GM21576 (cell line): ENCODE data around the gene RNU1-3.
"Not testable (repeated sequence)": the region's sequence is repeated elsewhere in the genome, so short reads cannot be mapped to it uniquely, and the experiment has no call there.

Experiments used
- ATAC-seq: cut with Tn5 transposase; IDR thresholded peaks from one replicate; pipeline ENCODE4 v1.9.1; 2021; ENCODE audit warnings: mild to moderate bottlenecking, moderate library complexity; ENCODE audit not compliant: unreplicated experiment

RNU1-3 gene

GRCh38 chr1:16639091-16640031 is 27.4 kb downstream of the RNU1-3 start:
- not testable (repeated sequence) for ATAC-seq

- ATAC-seq, result not testable (repeated sequence)
These were observed 28.6 kb downstream of the RNU1-3 start for GRCh38 chr1:16637941-16638778.

GRCh38 chr1:16636551-16637195 is 30.1 kb downstream of the RNU1-3 start:
- ATAC-seq, result not testable (repeated sequence)

- not testable (repeated sequence) for ATAC-seq
These were observed 30.8 kb downstream of the RNU1-3 start for GRCh38 chr1:16635959-16636358.

- not testable (repeated sequence) for ATAC-seq
These were observed 33.0 kb downstream of the RNU1-3 start for GRCh38 chr1:16633540-16634282.

GRCh38 chr1:16632044-16632850 is 34.5 kb downstream of the RNU1-3 start:
- ATAC-seq, result not testable (repeated sequence)

- no peak for ATAC-seq
These were observed 35.3 kb downstream of the RNU1-3 start for GRCh38 chr1:16631248-16632043.

- ATAC-seq, result no peak
These were observed 36.0 kb downstream of the RNU1-3 start for GRCh38 chr1:16630661-16631247.

- ATAC-seq, result not testable (repeated sequence)
These were observed 36.7 kb downstream of the RNU1-3 start for GRCh38 chr1:16629916-16630530.

GRCh38 chr1:16628361-16629111 is 38.2 kb downstream of the RNU1-3 start:
- no peak for ATAC-seq

- not testable (repeated sequence) for ATAC-seq
These were observed 40.3 kb downstream of the RNU1-3 start for GRCh38 chr1:16626409-16626983.

GRCh38 chr1:16625497-16626408 is 41.0 kb downstream of the RNU1-3 start:
- ATAC-seq, result no peak

GRCh38 chr1:16623812-16624719 is 42.7 kb downstream of the RNU1-3 start:
- ATAC-seq, result not testable (repeated sequence)

GRCh38 chr1:16623337-16623736 is 43.4 kb downstream of the RNU1-3 start:
- not testable (repeated sequence) for ATAC-seq
